ENCODE results near the gene RAB40C. TPM values are rescaled to one million over a fixed set of nuclear protein-coding genes. Genes with fewer than 3 reads are reported as not detected.

RAB40C gene
- total RNA-seq, 2 donors from 2014 or later = 15.0 to 15.3 TPM

DNA sequence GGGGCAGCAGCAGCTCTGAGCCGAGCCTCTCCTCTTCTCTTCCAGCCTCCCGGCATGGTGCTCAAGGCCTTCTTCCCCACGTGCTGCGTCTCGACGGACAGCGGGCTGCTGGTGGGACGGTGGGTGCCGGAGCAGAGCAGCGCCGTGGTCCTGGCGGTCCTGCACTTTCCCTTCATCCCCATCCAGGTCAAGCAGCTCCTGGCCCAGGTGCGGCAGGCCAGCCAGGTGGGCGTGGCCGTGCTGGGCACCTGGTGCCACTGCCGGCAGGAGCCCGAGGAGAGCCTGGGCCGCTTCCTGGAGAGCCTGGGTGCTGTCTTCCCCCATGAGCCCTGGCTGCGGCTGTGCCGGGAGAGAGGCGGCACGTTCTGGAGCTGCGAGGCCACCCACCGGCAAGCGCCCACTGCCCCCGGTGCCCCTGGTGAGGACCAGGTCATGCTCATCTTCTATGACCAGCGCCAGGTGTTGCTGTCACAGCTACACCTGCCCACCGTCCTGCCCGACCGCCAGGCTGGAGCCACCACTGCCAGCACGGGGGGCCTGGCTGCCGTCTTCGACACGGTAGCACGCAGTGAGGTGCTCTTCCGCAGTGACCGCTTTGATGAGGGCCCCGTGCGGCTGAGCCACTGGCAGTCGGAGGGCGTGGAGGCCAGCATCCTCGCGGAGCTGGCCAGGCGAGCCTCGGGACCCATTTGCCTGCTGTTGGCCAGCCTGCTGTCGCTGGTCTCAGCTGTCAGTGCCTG, 15.7 kb upstream of the RAB40C start:
- Mint-ChIP-seq H3K36me3 (ENCODE audit: insufficient read depth in 2 of 2) (no peaks in the 10 kb centered on the region), H3K4me1 (ENCODE audit: low read depth) (peaks cover 21% of the 10 kb centered on the region), H3K4me3 (no peak overlapping the region), H3K27me3 (ENCODE audit: low read depth) (no peaks in the 10 kb centered on the region), H3K27ac (no peak overlapping the region), H3K9me3 (no peaks in the 10 kb centered on the region)
- ATAC-seq (replicated peaks in 1 of 2) = no peak
- no peak for DNase-seq

DNA sequence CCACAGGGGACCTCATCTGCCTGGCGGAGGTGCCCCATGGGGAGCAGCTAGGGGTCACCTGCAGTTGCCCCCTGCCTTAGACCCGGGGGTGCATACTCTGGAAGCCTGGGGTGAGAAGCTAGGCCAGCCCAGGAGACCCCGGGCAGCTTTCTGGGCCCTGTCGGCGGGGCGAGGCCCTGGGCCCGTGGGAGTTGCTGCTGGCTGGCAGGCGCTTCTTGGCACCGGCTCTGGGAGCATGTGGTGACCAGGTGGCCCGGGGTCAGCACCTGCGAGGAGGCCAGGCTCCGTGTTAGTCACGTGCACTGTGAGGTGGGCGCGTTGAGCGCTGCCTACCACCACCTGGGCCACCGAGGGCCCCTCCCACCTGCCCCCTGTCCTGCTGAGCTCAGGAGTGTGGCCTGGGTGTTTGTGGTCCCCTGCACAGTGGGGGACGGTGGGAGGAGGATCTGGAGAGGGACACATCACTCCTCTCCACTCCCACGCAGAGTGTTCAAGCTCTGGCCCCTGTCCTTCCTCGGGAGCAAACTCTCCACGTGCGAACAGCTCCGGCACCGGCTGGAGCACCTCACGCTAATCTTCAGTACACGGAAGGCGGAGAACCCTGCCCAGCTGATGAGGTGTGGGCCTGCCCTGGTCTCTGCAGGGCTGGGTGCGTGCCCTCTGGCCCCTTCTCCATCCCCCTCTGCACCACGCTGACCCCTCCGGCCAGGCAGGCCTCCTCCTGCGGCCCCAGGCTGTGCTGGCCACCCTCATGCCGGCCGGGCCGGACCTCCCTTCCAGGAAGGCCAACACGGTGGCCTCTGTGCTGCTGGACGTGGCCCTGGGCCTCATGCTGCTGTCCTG, 14.3 kb upstream of the RAB40C start:
- Mint-ChIP-seq H3K27me3 (ENCODE audit: low read depth) (no peaks in the 10 kb centered on the region), H3K36me3 (ENCODE audit: insufficient read depth in 2 of 2) (no peaks in the 10 kb centered on the region), H3K4me3 (no peak overlapping the region), H3K9me3 (no peaks in the 10 kb centered on the region), H3K27ac (no peak overlapping the region), H3K4me1 (ENCODE audit: low read depth) (peaks cover 16% of the 10 kb centered on the region)
- DNase-seq (no peak), ATAC-seq (replicated peaks in 1 of 2) (no peak)

DNA sequence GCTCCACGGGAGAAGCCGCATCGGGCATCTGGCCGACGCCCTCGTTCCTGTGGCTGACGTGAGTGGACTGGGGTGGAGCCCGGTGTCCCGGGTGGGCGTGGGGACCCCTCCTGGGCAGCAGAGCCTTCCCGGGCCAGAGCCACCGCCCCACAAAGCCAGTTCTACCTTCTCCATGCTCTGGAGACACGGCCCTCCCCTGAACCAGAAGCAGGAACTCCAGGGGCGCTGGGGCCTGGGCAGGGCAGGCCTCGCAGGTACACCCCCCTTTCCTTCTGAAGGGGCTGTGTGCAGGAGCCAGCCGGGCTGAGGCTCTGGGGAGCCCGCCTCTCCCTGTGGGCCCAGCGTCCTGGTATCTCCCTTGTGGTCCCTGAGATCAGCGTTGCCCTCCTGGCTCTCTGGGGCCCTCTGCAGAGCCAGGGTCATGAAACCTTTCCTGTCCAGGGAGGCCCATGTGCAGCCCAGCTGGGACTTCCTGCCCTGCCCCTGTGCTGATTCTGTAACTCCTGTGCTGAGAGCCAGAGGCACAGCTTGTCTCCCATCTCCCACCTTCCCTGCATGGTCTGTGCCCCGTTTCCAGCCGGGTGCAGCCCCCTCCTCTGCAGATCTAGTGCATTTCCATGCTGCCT, 13.6 kb upstream of the RAB40C start:
- no peaks in the 10 kb centered on the region for H3K27me3 Mint-ChIP-seq (ENCODE audit: low read depth)
- H3K9me3 Mint-ChIP-seq = no peaks in the 10 kb centered on the region
- no peak overlapping the region for H3K27ac Mint-ChIP-seq
- H3K4me3 Mint-ChIP-seq = no peak overlapping the region
- H3K4me1 Mint-ChIP-seq (ENCODE audit: low read depth) = peaks cover 8% of the 10 kb centered on the region
- ATAC-seq (replicated peaks in 1 of 2) (no peak), DNase-seq (no peak)
- no peaks in the 10 kb centered on the region for H3K36me3 Mint-ChIP-seq (ENCODE audit: insufficient read depth in 2 of 2)

DNA sequence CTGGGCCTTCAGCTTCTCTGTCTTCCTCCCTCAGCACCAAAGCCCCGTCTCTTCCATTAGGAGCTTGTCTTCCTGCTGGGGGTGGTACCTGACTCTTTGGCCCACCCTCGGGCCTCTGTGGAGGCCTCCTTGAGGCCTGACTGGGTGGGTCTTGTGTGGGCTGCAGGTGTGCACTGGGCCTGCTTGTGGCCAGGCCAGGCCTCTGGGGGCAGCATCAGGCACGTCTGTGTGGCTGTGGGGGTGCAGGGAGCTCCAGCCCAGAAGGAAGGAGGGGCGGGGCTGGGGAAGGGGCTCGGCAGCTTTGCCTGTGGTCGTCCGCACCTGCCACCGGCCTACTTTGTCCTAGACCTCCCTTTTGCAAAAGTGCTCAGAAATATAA, 13.1 kb upstream of the RAB40C start:
- H3K36me3 Mint-ChIP-seq (ENCODE audit: insufficient read depth in 2 of 2) = no peaks in the 10 kb centered on the region
- H3K27me3 Mint-ChIP-seq (ENCODE audit: low read depth) = no peaks in the 10 kb centered on the region
- H3K9me3 Mint-ChIP-seq = no peaks in the 10 kb centered on the region
- peaks cover 3% of the 10 kb centered on the region for H3K4me1 Mint-ChIP-seq (ENCODE audit: low read depth)
- DNase-seq (no peak), ATAC-seq (replicated peaks in 1 of 2) (no peak)
- H3K4me3 Mint-ChIP-seq = no peak overlapping the region
- H3K27ac Mint-ChIP-seq = no peak overlapping the region

DNA sequence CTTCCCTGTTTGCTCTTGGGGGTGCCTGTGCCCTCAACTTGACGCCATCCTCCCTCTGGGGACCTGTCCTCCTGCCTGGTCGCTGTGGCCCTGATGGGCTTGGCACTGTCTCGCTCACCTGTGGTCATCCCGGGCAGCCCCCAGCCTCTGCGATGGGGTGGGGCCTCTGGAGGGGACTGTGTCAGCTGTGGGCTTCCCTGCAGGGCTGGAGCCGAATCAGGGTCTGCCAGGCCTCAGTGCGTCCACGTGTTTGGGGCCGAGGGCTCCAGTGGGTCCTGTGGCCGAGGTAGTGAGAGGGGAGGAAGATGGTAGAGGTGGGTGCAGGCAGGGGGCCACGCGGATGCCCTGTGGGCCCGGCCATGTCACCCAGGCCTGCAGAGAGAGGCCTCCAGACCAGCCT, 12.1 kb upstream of the RAB40C start:
- Mint-ChIP-seq H3K4me3 (no peak overlapping the region), H3K27ac (no peak overlapping the region), H3K4me1 (ENCODE audit: low read depth) (no peaks in the 10 kb centered on the region), H3K9me3 (no peaks in the 10 kb centered on the region), H3K36me3 (ENCODE audit: insufficient read depth in 2 of 2) (no peaks in the 10 kb centered on the region), H3K27me3 (ENCODE audit: low read depth) (no peaks in the 10 kb centered on the region)
- DNase-seq (no peak), ATAC-seq (replicated peaks in 1 of 2) (no peak)

DNA sequence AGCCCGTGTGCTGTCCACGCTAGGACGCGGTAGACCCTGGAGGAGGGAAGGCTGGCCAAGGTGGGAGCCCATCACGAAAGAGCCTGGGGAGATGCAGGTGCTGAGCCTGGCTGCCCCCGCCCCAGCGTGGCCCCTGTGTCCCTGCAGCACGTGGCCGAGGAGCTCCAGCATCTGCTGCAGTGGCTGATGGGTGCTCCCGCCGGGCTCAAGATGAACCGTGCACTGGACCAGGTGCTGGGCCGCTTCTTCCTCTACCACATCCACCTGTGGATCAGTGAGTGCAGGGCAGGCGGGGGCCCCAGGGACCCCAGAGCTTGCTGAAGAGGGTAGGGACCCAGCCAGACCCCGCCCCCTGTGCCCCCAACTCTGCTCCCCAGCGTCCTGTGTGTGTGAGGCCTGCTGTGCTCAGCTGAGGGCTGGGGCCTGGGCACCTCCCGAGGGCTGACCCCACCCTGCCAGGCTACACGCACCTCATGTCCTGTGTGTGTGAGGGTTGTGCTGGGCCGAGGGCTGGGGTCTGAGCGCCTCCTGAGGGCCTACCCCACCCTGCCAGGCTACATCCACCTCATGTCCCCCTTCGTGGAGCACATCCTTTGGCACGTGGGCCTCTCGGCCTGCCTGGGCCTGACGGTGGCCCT, 11.5 kb upstream of the RAB40C start:
- H3K36me3 Mint-ChIP-seq (ENCODE audit: insufficient read depth in 2 of 2) = no peaks in the 10 kb centered on the region
- ATAC-seq (replicated peaks in 1 of 2) = no peak
- H3K9me3 Mint-ChIP-seq = no peaks in the 10 kb centered on the region
- H3K27me3 Mint-ChIP-seq (ENCODE audit: low read depth) = no peaks in the 10 kb centered on the region
- no peaks in the 10 kb centered on the region for H3K4me1 Mint-ChIP-seq (ENCODE audit: low read depth)
- H3K27ac Mint-ChIP-seq = no peak overlapping the region
- H3K4me3 Mint-ChIP-seq = no peak overlapping the region
- DNase-seq = no peak

DNA sequence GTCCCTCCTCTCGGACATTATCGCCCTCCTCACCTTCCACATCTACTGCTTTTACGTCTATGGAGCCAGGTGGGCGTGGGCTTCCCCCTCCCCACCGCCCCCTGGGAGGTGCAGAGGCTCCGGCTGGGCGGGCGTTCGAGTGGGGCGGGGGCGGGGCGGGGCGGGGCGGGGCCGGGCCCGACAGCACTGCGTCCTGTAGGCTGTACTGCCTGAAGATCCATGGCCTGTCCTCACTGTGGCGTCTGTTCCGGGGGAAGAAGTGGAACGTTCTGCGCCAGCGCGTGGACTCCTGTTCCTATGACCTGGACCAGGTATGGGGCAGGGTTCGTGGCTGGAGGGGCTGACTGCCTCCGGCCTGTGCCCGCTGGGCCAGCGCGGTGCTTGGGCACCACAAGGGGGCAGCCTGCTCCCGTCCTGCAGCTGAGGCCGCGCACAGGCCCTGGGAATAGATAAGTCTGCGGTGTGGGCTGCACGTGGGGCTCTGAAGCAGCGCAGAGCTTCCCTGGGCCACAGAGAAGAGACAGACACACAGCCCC, 10.9 kb upstream of the RAB40C start:
- ATAC-seq (replicated peaks in 1 of 2) = peak; percentile 91 to 93
- no peaks in the 10 kb centered on the region for H3K27me3 Mint-ChIP-seq (ENCODE audit: low read depth)
- H3K4me3 Mint-ChIP-seq = peak overlapping the region in 1 of 2 donors; percentile 40
- no peak overlapping the region for H3K27ac Mint-ChIP-seq
- H3K4me1 Mint-ChIP-seq (ENCODE audit: low read depth) = no peaks in the 10 kb centered on the region
- DNase-seq = peak; percentile 76 to 81
- no peaks in the 10 kb centered on the region for H3K36me3 Mint-ChIP-seq (ENCODE audit: insufficient read depth in 2 of 2)
- H3K9me3 Mint-ChIP-seq = no peaks in the 10 kb centered on the region

DNA sequence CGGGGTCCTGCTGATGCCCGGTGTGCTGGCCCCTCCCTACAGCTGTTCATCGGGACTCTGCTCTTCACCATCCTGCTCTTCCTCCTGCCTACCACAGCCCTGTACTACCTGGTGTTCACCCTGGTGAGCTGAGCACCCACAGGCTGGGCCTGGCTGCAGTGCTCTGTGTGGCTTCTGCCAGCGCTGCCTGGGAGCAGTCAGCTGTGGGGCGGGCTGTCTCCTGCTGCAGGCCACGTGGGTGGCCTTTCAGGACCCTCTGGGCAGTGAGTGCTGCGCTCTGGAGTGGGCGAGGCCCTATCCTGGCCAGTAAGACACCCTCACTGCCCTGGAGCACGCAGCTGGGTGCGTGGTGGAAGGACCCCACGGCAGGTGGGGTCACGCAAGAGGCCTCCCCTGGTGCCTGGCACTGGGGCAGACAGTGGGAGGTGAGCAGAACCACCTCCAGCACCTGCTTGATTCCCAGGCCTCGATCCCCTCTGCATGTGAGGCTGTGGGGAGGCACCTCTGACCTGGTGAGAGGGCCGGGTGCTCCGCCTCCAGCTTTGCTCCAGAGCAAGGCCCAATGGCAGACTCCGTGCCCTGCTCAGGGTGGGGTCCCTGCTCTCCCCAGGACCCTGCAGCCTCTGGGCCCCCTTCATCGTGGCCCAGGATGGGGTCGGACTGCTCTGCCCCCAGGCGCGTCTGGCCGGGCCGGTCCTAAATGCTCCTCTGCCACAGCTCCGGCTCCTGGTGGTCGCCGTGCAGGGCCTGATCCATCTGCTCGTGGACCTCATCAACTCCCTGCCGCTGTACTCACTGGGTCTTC, 9.5 kb upstream of the RAB40C start:
- Mint-ChIP-seq H3K27ac (no peak overlapping the region), H3K36me3 (ENCODE audit: insufficient read depth in 2 of 2) (no peaks in the 10 kb centered on the region)
- no peak for DNase-seq

DNA sequence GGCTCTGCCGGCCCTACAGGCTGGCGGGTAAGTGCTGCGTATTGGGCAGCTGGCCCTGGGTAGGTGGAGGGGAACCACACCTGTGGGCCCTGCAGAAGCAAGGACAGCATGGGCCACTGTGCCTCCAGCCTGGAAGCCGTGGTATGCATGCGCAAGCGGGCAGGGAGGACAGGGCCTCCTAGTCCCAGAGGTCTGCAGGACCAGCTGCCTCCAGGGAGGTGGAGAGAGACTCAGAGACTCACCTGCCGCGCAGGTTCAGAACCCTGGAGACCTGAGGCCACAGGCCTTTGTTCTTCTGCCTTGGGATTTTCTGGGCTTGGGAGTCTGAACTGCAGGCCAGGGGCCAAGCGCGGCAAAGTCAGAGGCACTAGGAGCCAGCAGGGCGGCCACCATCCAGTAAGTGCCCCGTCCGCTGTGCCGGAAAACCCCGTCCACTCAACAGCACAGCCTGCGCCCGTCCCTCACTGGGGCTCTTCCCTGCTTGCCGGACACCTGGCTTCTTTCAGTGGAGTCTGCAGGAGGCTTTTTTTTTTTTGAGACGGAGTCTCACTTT, 8.8 kb upstream of the RAB40C start:
- no peak for ATAC-seq (replicated peaks in 1 of 2)
- Mint-ChIP-seq H3K27me3 (ENCODE audit: low read depth) (no peaks in the 10 kb centered on the region), H3K27ac (no peak overlapping the region), H3K4me1 (ENCODE audit: low read depth) (peaks cover 9% of the 10 kb centered on the region), H3K36me3 (ENCODE audit: insufficient read depth in 2 of 2) (no peaks in the 10 kb centered on the region), H3K9me3 (no peaks in the 10 kb centered on the region), H3K4me3 (no peak overlapping the region)
- DNase-seq = no peak

More for the DNA sequence above, 9.5 kb upstream of the RAB40C start:
- no peak for ATAC-seq (replicated peaks in 1 of 2)
- H3K4me1 Mint-ChIP-seq (ENCODE audit: low read depth) = peaks cover 2% of the 10 kb centered on the region
- H3K27me3 Mint-ChIP-seq (ENCODE audit: low read depth) = no peaks in the 10 kb centered on the region
- H3K4me3 Mint-ChIP-seq = no peak overlapping the region
- no peaks in the 10 kb centered on the region for H3K9me3 Mint-ChIP-seq

DNA sequence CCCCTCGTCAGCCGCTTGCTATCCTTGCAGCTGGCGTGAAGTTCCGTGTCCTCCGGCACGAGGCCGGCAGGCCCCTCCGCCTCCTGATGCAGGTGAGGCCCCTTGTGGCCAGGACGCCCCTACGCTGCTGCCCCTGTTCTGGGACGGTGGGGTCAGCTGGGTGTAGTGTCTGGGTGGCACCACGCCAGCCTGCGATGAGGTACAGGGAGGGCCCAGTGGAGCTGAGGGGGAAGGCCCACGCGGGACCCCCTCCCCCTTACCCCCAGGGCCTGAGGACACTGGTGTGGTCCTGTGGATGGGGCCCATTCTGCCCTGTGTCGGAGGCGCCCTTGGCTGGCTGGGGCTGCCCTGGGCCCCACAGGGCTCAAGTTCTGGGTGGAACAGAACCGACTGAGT, 7.7 kb upstream of the RAB40C start:
- ATAC-seq (replicated peaks in 1 of 2) = no peak
- DNase-seq = no peak
- no peaks in the 10 kb centered on the region for H3K36me3 Mint-ChIP-seq (ENCODE audit: insufficient read depth in 2 of 2)
- H3K27ac Mint-ChIP-seq = no peak overlapping the region
- H3K9me3 Mint-ChIP-seq = no peaks in the 10 kb centered on the region
- H3K4me1 Mint-ChIP-seq (ENCODE audit: low read depth) = peaks cover 10% of the 10 kb centered on the region
- no peaks in the 10 kb centered on the region for H3K27me3 Mint-ChIP-seq (ENCODE audit: low read depth)
- H3K4me3 Mint-ChIP-seq = no peak overlapping the region

DNA sequence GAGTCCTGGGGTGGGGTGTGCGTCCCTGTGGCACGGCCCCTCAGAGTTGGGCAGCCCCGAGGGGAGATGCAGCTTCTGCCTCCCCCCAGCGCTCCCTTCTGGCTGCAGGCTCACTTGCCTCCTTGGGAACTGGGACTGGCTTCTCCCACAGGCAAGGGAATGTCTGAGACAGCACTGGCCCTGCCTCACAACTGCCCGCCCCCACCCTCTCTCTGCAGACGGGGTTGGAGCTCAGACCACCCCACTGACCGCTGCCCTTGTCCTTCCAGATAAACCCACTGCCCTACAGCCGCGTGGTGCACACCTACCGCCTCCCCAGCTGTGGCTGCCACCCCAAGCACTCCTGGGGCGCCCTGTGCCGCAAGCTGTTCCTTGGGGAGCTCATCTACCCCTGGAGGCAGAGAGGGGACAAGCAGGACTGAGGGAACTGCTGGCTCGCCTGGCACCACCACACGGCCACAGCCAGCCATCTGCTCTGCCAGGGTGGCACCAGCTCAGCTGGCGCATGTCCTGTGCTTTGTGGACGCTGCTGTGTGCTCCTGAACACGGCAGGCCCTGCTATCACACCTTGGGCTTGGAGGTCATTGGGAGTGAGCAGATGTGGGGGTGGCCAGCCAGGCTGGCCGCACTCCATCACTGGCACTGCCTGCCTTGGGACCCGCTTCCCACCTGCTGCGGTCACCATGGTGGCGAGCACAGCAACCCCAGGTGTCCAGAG, 7.1 kb upstream of the RAB40C start:
- H3K27ac Mint-ChIP-seq = no peak overlapping the region
- H3K4me3 Mint-ChIP-seq = no peak overlapping the region
- no peaks in the 10 kb centered on the region for H3K27me3 Mint-ChIP-seq (ENCODE audit: low read depth)
- no peak for ATAC-seq (replicated peaks in 1 of 2)
- no peak for DNase-seq
- peaks cover 15% of the 10 kb centered on the region for H3K4me1 Mint-ChIP-seq (ENCODE audit: low read depth)
- H3K36me3 Mint-ChIP-seq (ENCODE audit: insufficient read depth in 2 of 2) = no peaks in the 10 kb centered on the region
- H3K9me3 Mint-ChIP-seq = no peaks in the 10 kb centered on the region

DNA sequence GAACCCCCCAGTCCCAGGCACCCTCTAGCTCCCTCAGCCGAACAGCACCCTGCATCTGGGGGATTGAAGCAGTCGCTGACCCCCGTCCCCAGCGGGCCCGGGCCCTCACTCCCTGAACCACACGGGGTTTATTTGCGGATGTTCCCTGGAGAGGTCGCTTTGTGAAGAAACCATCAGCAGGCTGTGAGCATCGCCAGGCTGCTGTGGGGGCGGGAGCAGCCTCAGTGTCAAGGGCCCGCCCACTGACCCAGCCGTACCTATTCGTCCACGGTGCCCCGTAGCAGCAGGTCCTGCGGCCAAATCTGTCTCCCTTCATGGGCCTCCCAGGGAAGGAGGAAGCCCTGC, 6.4 kb upstream of the RAB40C start:
- H3K4me3 Mint-ChIP-seq = no peak overlapping the region
- DNase-seq = no peak
- no peaks in the 10 kb centered on the region for H3K9me3 Mint-ChIP-seq
- H3K27me3 Mint-ChIP-seq (ENCODE audit: low read depth) = no peaks in the 10 kb centered on the region
- no peaks in the 10 kb centered on the region for H3K36me3 Mint-ChIP-seq (ENCODE audit: insufficient read depth in 2 of 2)
- no peak for ATAC-seq (replicated peaks in 1 of 2)
- peaks cover 22% of the 10 kb centered on the region for H3K4me1 Mint-ChIP-seq (ENCODE audit: low read depth)
- no peak overlapping the region for H3K27ac Mint-ChIP-seq

Measured in activated T-cell treated with anti-CD3 and anti-CD28 coated beads, Interleukin-2, amount 50 U/mL, for 72 hours (primary cell).